Subcutaneous adipose tissue (tissue), 4 donors: ENCODE measurements around the gene HOXD8. TPM values are rescaled to one million over a fixed set of nuclear protein-coding genes. Genes with fewer than 3 reads are reported as not detected.

Experiments
- total RNA-seq, 4 donors: library from RNA; depleted of rRNA; stranded (reverse); fragments of >200 nt; gene quantifications; one replicate each; pipeline ENCODE4 v1.1.0, GENCODE V29; 2016
- TF ChIP-seq, protein P1 (sequence below): fragments of 450-650 bp; IDR thresholded peaks from one replicate; pipeline ENCODE4 v1.5.1; 2016; ENCODE audit warnings: low read depth, mild to moderate bottlenecking, control low read depth, antibody characterized with exemption, moderate library complexity

The HOXD8 gene
- total RNA-seq, 4 donors from 2014 or later, result 8.0 to 24.5 (median 14.4) TPM

DNA sequence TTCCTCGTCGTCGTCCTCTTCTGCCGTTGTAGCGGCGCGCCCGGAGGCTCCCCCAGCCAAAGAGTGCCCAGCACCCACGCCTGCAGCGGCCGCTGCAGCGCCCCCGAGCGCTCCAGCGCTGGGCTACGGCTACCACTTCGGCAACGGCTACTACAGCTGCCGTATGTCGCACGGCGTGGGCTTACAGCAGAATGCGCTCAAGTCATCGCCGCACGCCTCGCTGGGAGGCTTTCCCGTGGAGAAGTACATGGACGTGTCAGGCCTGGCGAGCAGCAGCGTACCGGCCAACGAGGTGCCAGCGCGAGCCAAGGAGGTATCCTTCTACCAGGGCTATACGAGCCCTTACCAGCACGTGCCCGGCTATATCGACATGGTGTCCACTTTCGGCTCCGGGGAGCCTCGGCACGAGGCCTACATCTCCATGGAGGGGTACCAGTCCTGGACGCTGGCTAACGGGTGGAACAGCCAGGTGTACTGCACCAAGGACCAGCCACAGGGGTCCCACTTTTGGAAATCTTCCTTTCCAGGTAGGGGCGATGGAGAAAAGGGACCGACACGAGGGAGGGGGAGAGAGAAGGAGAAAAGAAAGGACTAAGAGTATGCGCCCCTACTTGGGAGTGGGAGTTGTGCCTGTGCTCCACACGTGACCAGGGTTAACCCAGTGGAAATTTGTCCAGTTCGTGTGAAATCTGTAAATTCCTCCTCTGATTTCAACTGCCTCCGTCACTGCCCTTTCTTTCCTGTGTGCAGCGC, 36.2 kb upstream of the HOXD8 start:
- TF ChIP-seq, protein P1, sequence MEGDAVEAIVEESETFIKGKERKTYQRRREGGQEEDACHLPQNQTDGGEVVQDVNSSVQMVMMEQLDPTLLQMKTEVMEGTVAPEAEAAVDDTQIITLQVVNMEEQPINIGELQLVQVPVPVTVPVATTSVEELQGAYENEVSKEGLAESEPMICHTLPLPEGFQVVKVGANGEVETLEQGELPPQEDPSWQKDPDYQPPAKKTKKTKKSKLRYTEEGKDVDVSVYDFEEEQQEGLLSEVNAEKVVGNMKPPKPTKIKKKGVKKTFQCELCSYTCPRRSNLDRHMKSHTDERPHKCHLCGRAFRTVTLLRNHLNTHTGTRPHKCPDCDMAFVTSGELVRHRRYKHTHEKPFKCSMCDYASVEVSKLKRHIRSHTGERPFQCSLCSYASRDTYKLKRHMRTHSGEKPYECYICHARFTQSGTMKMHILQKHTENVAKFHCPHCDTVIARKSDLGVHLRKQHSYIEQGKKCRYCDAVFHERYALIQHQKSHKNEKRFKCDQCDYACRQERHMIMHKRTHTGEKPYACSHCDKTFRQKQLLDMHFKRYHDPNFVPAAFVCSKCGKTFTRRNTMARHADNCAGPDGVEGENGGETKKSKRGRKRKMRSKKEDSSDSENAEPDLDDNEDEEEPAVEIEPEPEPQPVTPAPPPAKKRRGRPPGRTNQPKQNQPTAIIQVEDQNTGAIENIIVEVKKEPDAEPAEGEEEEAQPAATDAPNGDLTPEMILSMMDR, result no peak

DNA sequence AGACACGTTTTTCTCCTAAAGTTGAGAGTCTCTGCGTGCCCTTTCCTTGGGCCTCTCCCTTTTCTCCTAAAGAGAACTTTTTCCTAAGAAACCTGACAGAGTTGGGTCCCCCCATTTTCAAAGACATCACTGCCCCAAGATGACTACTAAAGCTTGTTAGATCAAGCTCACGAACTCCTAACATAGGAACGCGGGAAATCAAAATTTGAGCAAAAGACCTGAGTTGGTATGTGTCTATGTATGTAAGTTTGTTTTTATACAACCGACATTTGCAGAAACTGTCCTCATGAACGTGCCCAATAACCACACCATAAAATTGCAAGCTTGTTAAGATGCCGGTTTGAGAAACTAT, 35.6 kb upstream of the HOXD8 start:
- TF ChIP-seq, protein P1, result no peak

DNA sequence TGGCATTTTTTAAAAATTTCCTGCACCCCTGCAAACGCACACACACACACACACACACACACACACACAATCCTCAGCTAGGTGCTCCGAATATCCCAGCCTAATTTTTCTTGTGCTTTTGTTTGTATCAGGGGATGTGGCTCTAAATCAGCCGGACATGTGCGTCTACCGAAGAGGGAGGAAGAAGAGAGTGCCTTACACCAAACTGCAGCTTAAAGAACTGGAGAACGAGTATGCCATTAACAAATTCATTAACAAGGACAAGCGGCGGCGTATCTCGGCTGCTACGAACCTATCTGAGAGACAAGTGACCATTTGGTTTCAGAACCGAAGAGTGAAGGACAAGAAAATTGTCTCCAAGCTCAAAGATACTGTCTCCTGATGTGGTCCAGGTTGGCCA, 35.2 kb upstream of the HOXD8 start:
- TF ChIP-seq, protein P1, result no peak

DNA sequence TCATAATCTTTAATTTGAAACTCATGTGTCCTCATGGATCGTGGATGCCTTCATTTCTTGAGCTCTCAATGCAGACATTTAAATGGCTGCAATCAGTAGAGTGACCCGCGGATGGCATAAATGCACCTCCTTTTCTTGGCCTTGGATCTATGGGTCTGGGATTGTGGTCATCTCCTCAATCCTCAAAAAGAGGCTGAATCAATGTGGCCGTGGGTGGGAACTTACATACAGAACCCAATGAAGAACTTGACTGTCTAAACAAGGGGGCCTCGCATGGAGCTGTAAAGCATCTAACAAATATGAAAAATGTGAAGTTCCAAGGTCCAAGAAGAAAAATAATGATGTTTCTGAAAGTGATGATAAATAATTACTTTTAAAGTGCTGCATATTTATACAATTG, 34.1 kb upstream of the HOXD8 start:
- TF ChIP-seq, protein P1, result no peak

DNA sequence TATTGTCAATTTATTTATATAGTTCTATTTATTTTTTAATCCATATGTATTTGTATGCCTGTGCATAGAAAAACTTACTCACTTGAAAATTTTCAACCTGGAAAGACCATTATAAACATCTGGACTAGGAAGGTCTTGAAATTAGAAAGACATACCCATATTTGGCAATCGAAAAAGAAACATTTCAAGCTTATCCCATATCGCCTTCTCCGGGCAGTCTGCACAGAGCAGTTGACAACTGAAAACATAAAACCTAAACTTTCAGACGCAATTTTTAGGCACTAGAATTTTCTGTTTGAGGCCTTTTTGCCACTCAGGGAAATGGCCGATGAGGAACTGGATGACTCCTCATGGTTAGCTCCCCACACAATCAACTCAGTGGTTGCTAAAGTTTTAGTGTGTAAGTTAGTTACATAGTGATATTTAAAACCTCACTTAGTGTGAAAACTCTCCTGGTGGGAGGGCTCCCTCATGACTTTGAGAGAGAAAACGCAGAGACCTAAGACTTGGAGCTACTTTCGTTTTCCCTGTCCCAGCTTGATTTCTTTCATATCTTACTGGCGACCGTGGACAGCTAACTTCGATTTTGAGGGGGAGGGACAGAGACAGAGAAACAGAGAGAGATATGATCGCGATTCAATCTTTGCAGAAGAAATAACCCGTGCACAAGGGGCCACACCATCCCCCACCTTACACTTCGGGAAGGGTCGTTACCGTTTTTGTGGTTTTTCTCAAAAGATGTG, 33.1 kb upstream of the HOXD8 start:
- TF ChIP-seq, protein P1, result no peak

DNA sequence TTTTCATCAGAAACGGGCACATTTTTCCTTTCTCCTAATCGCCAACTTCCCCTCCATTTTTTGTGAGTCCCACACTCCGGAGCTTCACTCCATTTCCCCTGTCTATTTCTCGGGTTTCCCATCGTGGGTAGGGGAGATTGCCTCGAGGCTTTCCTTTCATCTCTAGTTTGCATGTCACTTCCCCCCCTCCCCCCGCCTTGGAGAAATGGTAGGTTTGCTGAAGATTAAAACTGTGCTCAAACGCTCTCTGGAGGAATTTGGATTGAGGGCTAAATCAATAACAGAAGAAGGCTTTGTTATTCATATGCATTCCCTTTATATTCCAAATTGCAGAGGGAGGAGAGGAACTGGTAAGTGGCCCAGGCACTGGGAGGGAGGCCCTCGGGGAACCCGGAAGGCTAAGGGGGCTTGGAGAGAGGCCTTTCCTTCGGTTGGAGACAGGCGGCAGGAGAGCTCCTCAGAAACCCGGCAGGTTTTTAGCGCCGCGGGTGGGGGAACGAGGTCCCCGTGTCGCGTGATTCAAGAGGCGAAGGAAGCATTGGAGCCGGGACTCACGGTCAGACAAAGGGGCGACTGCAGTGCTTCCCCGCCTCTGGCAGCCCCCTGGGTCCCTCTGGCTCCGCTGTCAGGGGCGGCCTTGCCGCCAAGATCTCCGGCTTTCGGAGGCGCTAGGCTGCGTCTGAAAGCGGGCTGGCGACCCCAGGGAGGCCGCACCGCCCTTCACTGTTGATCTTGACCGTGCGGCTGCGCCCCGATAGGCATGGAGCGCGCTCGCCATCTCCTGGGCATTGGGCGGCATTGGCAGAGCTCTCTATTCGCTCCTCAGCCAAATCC, 32.3 kb upstream of the HOXD8 start:
- TF ChIP-seq, protein P1, result no peak
